Endothelial cell of umbilical vein (primary cell): ENCODE measurements around the gene MRTFA. TPM values are rescaled to one million over a fixed set of nuclear protein-coding genes. Genes with fewer than 3 reads are reported as not detected.

Experiments
- BruUV-seq: library from RNA; stranded (reverse); fragments of 400-500 nt; replicated peaks from 2 replicates; lab custom pipeline; 2021; lab: Mats Ljungman, UMichigan
- CTCF ChIA-PET: fragments of 300-600, 350-600 bp; sonication (Branson Sonifier 250); formaldehyde crosslinking; loops from one replicate; lab custom pipeline; 2021; ENCODE audit warnings: antibody characterized with exemption, inconsistent platforms; lab: Charles Lee
- POLR2A ChIA-PET: fragments of 300-600, 350-600 bp; sonication (Branson Sonifier 250); formaldehyde crosslinking; loops from one replicate; lab custom pipeline; 2021; ENCODE audit warnings: antibody characterized with exemption, inconsistent platforms; lab: Charles Lee
- DNase-seq: peaks from one replicate; pipeline ENCODE4 v3.0.0-alpha.2; 2011; ENCODE audit warnings: low read depth, low spot score
- FAIRE-seq: peaks from 2 replicates; lab custom pipeline; 2011; peaks lifted over from hg19 to GRCh38; lab: Jason Lieb, UNC
- H2AFZ ChIP-seq: 2 replicates; pipeline ENCODE4 v1.6.0; 2012; ENCODE audit warnings: low read depth, low read length, control low read depth, inconsistent platforms
- H3K27ac ChIP-seq: 2 replicates; pipeline ENCODE4 v1.5.1; 2011; ENCODE audit warnings: low read depth, mild to moderate bottlenecking, control low read depth, low read length, moderate library complexity; ENCODE audit not compliant: insufficient read depth
- H3K27me3 ChIP-seq, 2 experiments: 2 replicates each; pipeline versions ENCODE4 v1.6.0 to v1.6.1; 2011; ENCODE audit warnings: low read length in 2 of 2, mixed read lengths in 1 of 2; ENCODE audit not compliant: control insufficient read depth in 2 of 2, insufficient read depth in 2 of 2
- H3K36me3 ChIP-seq, 2 experiments: 2 replicates in 1 of 2; 3 replicates in 1 of 2; pipeline ENCODE4 v1.5.1; 2011; ENCODE audit warnings: low read length in 2 of 2, mild to moderate bottlenecking in 1 of 2, moderate library complexity in 1 of 2; ENCODE audit not compliant: control insufficient read depth in 2 of 2, insufficient read depth in 2 of 2; ENCODE audit errors: extremely low read depth in 1 of 2
- H3K4me1 ChIP-seq: 3 replicates; pipeline ENCODE4 v1.5.1; 2011; ENCODE audit warnings: mild to moderate bottlenecking, low read length; ENCODE audit not compliant: control insufficient read depth, insufficient read depth; ENCODE audit errors: extremely low read depth
- H3K4me2 ChIP-seq: 2 replicates; pipeline ENCODE4 v1.6.1; 2011; ENCODE audit warnings: low read length, control low read depth, mixed read lengths; ENCODE audit not compliant: insufficient read depth
- H3K4me3 ChIP-seq, 3 experiments: fragments of 200-600 bp in 1 of 3; sonication (generic), shearing (Covaris generic) in 1 of 3; replicated peaks in 1 of 3; 2 replicates each; pipeline ENCODE4 v1.5.1; 2011 to 2016; ENCODE audit warnings: control low read depth in 3 of 3, low read length in 3 of 3, mild to moderate bottlenecking in 2 of 3, inconsistent platforms in 1 of 3, low read depth in 1 of 3, moderate library complexity in 1 of 3; ENCODE audit not compliant: insufficient read depth in 1 of 3
- H3K79me2 ChIP-seq: 2 replicates; pipeline ENCODE4 v1.6.0; 2012; ENCODE audit warnings: low read length, inconsistent platforms; ENCODE audit not compliant: control insufficient read depth, insufficient read depth
- H3K9ac ChIP-seq: replicated peaks from 2 replicates; pipeline ENCODE3; 2011; ENCODE audit warnings: low read length, control low read depth; ENCODE audit not compliant: insufficient read depth; ENCODE audit errors: extremely low read depth
- H3K9me1 ChIP-seq: replicated peaks from 3 replicates; pipeline ENCODE4 v1.6.0; 2011; ENCODE audit warnings: mild to moderate bottlenecking, low read length; ENCODE audit not compliant: control insufficient read depth, insufficient read depth; ENCODE audit errors: extremely low read depth
- H3K9me3 ChIP-seq: replicated peaks from 2 replicates; pipeline ENCODE4 v1.5.1; 2012; ENCODE audit warnings: low read length, inconsistent platforms; ENCODE audit not compliant: control insufficient read depth, insufficient read depth
- H4K20me1 ChIP-seq: replicated peaks from 2 replicates; pipeline ENCODE3; 2011; ENCODE audit warnings: mild to moderate bottlenecking, low read length; ENCODE audit not compliant: control insufficient read depth, insufficient read depth; ENCODE audit errors: extremely low read depth
- CTCF ChIP-seq, 2 donors: IDR thresholded peaks; 1 replicate in 1 of 2; 2 replicates in 1 of 2; pipeline ENCODE4 v1.5.1; 2011; ENCODE audit warnings: low read length in 2 of 2, mild to moderate bottlenecking in 2 of 2, moderate library complexity in 2 of 2, control low read depth in 1 of 2, inconsistent platforms in 1 of 2, low read depth in 1 of 2; ENCODE audit not compliant: insufficient read depth in 1 of 2; ENCODE audit errors: extremely low read depth in 1 of 2
- EZH2 ChIP-seq: IDR thresholded peaks from 2 replicates; pipeline ENCODE4 v1.6.1; 2012; ENCODE audit warnings: borderline replicate concordance, low read depth, mild to moderate bottlenecking, moderate library complexity, low read length, inconsistent platforms; ENCODE audit not compliant: severe bottlenecking
- FOS ChIP-seq: IDR thresholded peaks from 2 replicates; pipeline ENCODE4 v1.6.1; 2011; ENCODE audit warnings: mild to moderate bottlenecking, low read length, moderate library complexity, borderline replicate concordance; ENCODE audit not compliant: insufficient read depth
- GATA2 ChIP-seq: IDR thresholded peaks from 2 replicates; pipeline ENCODE4 v1.7.0; 2011; ENCODE audit warnings: low read depth, mild to moderate bottlenecking, moderate library complexity, mixed read lengths, low read length; ENCODE audit not compliant: insufficient read length, insufficient read depth
- JUN ChIP-seq: IDR thresholded peaks from 2 replicates; pipeline ENCODE4 v1.6.1; 2011; ENCODE audit warnings: borderline replicate concordance, low read depth; ENCODE audit not compliant: insufficient read length, insufficient read depth
- MAX ChIP-seq: IDR thresholded peaks from 2 replicates; pipeline ENCODE4 v1.6.1; 2011; ENCODE audit not compliant: insufficient read depth, insufficient read length
- MYC ChIP-seq: IDR thresholded peaks from one replicate; pipeline ENCODE4 v1.6.1; 2011; ENCODE audit warnings: mild to moderate bottlenecking, low read depth, low read length
- POLR2A ChIP-seq: IDR thresholded peaks from 2 replicates; pipeline ENCODE4 v1.6.1; 2012; ENCODE audit warnings: low read depth, mild to moderate bottlenecking, control low read depth, low read length
- POLR2AphosphoS5 ChIP-seq: IDR thresholded peaks from 2 replicates; pipeline ENCODE4 v1.6.1; 2012; ENCODE audit warnings: low read depth, mild to moderate bottlenecking, control low read depth, low read length, moderate library complexity; ENCODE audit not compliant: insufficient read depth
- dilution Hi-C: fragments of 300-500 bp; cut with MboI; formaldehyde crosslinking; loops from one replicate; pipeline ENCODE4 v1.15.0; 2019; ENCODE audit warnings: low sequenced_read_pairs; ENCODE audit not compliant: extremely low pct_ligation_motif_present
- intact Hi-C: fragments of 100-400 bp; cut with micrococcal nuclease; formaldehyde crosslinking; loops from one replicate; pipeline ENCODE4 v1.10.0; 2022
- polyA plus RNA-seq, 4 experiments: library from polyadenylated mRNA; depleted of rRNA in 3 of 4; stranded (reverse) in 3 of 4; unstranded in 1 of 4; fragments of >200 nt; gene quantifications; 2 replicates each; pipeline versions ENCODE4 v1.2.1 to v1.2.3, GENCODE V29; 2011 to 2012; ENCODE audit warnings: missing spikeins in 1 of 4
- total RNA-seq: library from RNA; stranded (reverse); gene quantifications from 2 replicates; pipeline ENCODE4 v1.2.3, GENCODE V29; 2021

Gene MRTFA
- total and polyA plus RNA-seq, 2 donors (not counting 3 experiments of a cell fraction or from before 2014, with no cell fraction given), result 13.6 to 44.1 TPM

- Histone ChIP-seq H3K36me3 (peaks cover 4 to 52% of the 10 kb centered on the region in 2 experiments), H3K27ac (no peak overlapping the region), H3K27me3 (no peaks in the 10 kb centered on the region), H3K9me3 (no peaks in the 10 kb centered on the region), H3K9ac (no peak overlapping the region), H2AFZ (no peak overlapping the region), H3K79me2 (no peaks in the 10 kb centered on the region), H3K9me1 (no peaks in the 10 kb centered on the region), H4K20me1 (no peaks in the 10 kb centered on the region), H3K4me1 (no peaks in the 10 kb centered on the region), H3K4me3 (no peak overlapping the region), H3K4me2 (no peak overlapping the region)
- CTCF ChIA-PET, result interaction anchor here (1.2 kb wide), 1 partner anchor 12 kb away, joined by 3 read pairs; no protein-coding TSS in a partner anchor
- FAIRE-seq (no peak), DNase-seq (no peak)
- no TSS peak for BruUV-seq
- dilution Hi-C loops, result no loop called here
- POLR2A ChIA-PET, result no interaction called here
- intact Hi-C loops, result no loop called here
- TF ChIP-seq MAX (no peak), GATA2 (no peak), POLR2A (no peak), EZH2 (no peak), POLR2AphosphoS5 (no peak), FOS (no peak), CTCF (IDR thresholded peaks at IDR 0.05; ENCODE audit: extremely low read depth in 1 of 2, insufficient read depth in 1 of 2, low read depth in 1 of 2, low read length in 2 of 2) (no peak), MYC (no peak), JUN (no peak)
Measured at GRCh38 chr22:40404251-40405177, 232.0 kb downstream of the MRTFA start.
